GM21619 (cell line): ENCODE data around the gene SPTBN5.

Source experiments
- ATAC-seq: cut with Tn5 transposase; IDR thresholded peaks from one replicate; pipeline ENCODE4 v1.9.1; 2021; ENCODE audit not compliant: unreplicated experiment

Gene SPTBN5

GRCh38 chr15:41885321-41885720 lies 8.5 kb downstream of the SPTBN5 start:
- no peak for ATAC-seq

GRCh38 chr15:41884458-41884857 lies 9.4 kb downstream of the SPTBN5 start:
- ATAC-seq = no peak

DNA sequence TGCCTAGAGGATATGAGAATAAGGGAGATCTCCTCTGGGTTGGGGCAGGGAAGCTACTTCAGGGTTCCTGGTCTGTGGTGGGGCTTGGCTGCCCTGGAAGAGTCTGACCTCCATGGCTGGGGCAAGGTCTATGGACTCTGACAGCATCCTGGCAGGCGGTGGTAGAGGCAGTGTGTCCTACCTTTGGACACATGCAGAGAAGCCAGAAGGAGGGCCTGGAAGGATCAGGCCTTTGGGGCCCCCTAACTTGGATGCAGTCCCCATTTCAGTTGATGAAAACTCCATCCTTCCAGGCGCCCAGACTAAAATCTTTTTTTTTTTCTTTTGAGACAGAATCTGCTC lies 10.4 kb downstream of the SPTBN5 start:
- no peak for ATAC-seq

- ATAC-seq = no peak
Measured at GRCh38 chr15:41882689-41883483, 11.0 kb downstream of the SPTBN5 start.

DNA sequence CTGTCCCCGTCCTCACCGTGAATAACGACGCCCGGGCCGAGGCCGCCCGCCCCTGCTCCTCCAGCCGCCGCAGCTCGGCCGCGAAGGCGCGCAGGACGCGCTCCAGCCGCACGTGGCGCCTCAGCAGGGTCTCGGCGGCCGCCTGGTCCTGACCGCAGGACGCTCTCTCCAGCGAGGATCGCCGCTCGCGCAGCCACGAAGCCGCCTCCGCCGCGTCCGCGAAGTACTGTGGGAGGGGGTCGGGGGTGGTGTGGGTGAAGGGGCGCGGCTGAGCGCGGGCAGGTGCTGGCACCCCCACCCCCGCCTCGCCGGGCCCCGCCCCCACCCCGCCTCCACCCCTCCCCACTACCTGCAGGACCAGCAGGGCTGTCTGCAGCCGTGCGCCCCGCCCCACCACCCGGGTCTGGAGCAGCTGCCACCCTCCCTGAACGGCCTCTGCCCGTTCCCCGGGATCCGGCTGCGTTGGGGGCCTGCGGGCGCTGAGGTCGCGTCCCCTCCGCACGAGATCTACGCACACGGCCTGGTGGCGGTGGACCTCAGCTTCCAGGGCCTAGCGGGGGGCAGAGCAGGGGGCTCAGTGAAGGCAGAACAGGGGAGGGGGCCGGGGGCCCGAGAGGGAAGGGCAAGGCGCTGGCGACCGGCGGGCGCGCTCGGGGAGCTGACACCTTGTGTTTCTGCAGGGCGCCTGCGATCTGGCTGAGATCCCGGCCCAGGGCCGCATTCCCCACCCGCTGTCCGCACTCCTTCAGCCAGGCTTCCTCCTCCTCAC lies 11.7 kb downstream of the SPTBN5 start:
- no peak for ATAC-seq

GRCh38 chr15:41881550-41881919 lies 12.3 kb downstream of the SPTBN5 start:
- no peak for ATAC-seq

DNA sequence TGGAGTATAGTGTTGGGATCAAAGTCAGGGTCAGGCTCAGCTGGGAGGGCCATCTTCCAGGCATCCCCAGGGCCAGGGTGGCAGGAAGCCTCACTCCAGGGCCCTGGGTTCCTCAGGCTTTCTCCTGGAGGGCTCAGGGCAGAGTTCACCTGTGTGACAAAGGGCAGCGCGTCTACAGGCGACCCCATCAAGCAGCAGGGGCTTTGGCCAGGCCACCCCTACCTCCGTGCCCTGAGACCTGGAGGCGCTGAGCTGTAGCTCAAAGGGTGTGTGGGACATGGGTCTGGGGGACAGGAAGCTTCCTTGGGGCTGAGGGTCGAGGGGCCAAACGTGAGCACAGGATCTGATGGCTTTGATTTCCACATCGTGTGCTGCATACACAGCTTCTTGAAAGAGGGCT lies 12.8 kb downstream of the SPTBN5 start:
- no peak for ATAC-seq

- no peak for ATAC-seq
Measured at GRCh38 chr15:41880156-41880877, 13.5 kb downstream of the SPTBN5 start.

- ATAC-seq = no peak
Measured at GRCh38 chr15:41879321-41879845, 14.5 kb downstream of the SPTBN5 start.

GRCh38 chr15:41878355-41878699 lies 15.5 kb downstream of the SPTBN5 start:
- no peak for ATAC-seq

GRCh38 chr15:41877631-41878354 lies 16.1 kb downstream of the SPTBN5 start:
- ATAC-seq = no peak

DNA sequence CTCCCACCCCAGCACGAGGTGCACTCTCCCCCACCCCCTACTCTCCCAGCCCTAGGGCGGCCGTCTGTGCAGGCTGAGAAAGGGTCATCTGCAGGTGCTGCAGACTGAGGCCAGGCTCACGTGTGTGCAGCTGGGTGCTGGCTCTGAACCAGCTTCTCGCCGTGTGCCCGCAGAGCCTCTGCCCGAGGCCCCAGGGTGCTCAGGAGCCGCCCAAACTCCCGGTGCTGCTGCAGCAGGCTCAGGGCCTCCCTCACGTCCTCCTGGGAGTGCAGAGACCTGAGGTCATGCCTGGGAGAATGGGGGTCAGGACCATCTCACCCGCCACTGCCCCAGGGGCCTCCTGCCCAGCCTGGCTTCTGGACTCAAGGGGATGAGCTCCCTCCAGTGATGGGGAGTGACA lies 17.2 kb downstream of the SPTBN5 start:
- ATAC-seq = no peak

GRCh38 chr15:41876007-41876406 lies 17.8 kb downstream of the SPTBN5 start:
- ATAC-seq = no peak

DNA sequence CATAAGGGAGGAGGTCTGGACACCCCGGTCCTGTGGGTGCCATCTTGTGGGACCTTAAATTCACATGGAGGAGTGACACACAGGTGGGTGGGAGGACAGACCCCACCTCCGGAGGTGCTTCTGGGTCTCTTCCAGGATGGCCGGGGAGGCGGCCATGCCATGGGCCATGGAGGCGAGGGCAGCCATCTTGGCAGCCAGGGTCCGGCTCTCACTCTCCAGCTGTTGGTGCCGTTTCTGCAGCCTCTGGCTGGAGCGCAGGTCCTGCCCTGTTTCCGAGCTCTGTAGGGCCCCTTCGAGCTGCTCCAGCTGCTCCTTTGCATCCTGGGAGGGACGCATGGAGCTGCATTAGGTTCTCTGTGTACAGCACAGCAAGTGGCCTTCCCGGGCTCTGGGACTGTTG lies 19.1 kb downstream of the SPTBN5 start:
- no peak for ATAC-seq

GRCh38 chr15:41873711-41874110 lies 20.1 kb downstream of the SPTBN5 start:
- no peak for ATAC-seq

- no peak for ATAC-seq
Measured at GRCh38 chr15:41872166-41872747, 21.6 kb downstream of the SPTBN5 start.

GRCh38 chr15:41871175-41871905 lies 22.5 kb downstream of the SPTBN5 start:
- no peak for ATAC-seq

DNA sequence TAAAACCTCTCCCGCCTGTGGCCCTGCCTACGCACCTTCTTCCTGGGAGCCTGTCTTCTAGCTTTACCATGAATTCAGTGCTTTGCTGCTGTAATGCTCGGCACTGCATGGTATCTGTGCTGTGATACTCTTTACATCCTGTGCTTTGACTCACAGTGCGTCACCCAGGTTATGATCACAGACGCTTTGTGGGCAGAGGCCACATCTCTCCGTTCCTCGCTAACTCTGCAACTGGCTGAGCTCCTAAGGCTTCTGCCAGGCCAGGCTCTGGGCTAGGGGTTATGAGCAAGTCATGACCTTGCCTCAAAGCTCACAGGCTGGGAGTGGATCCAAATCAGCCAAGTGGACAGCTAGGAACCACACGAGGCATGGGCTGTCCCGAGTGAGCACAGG lies 23.2 kb downstream of the SPTBN5 start:
- no peak for ATAC-seq

- ATAC-seq = no peak
Measured at GRCh38 chr15:41869770-41870688, 23.8 kb downstream of the SPTBN5 start.
